ENCODE measurements around the gene FAM13B.

FAM13B gene

DNA sequence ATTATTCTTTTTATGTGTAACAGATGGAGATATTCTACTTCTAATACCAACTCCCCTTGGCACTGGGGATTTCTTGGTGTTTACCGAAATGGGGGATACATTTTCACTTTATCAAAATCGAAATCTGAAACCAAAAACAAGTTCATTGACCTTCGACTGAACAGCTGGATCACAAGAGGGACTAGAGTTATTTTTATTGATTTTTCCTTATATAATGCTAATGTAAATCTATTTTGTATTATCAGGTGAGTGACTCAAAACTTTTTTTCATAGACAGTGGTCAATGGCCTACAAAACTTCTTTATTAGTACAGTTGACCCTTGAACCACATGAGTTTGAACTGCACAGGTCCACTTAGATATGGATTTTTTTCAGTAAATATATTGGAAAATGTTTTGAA lies 133.4 kb downstream of the FAM13B start:
- no peak for DNase-seq (ENCODE audit: low read depth in 2 of 2)

DNA sequence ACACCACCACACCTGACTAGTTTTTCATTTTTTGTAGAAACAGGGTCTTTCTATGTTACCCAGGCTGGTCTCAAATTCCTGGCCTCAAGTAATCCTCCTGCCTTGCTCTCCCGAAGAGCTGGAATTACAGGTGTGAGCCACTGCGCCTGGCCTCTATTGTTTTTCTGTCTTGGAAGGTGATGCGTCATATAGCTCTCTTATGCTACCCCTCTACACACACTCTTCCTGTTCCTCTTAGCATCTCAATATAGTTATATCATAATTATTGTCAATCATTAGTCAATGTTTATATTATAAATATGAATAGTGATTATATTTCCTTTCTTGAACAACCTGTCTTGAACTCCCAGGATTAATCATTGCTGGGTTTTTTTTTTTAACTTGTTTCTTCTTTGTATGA lies 136.3 kb downstream of the FAM13B start:
- no peak for DNase-seq (ENCODE audit: low read depth in 2 of 2)

DNA sequence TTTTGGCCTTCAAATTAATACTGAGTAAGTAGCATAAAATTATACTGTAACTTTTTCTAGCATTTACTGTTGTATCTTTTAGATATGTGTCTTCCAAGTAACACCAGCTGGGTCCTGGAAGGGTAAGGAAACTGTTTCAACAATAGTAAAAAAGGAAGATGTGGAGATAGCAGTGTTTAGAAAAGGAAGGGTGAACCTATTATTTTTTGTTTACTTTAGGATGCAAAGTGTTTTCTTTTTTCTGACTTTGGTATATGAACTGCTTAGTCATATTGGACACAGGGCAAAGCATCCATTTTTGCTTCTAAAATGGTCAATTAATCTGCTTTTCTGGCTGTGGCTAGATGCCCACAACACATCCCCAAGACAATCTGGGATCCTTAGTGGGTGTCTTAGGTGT lies 138.3 kb downstream of the FAM13B start:
- no peak for DNase-seq (ENCODE audit: low read depth in 2 of 2)

DNA sequence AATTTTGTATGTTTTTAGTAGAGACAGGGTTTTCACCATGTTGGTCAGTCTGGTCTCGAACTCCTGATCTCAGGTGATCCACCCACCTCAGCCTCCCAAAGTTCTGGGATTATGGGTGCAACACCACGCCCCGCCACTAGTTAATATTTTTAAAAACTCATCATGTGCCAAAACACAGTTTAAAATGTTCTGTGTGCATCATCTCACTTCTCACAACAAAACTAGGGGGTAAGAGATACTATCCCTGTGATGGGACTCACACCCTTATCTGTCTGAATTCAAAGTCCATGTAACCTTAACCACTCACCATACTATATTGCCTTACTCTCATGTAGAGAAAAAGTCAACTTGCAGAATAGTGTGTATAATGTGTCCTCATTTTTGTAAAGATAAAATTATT lies 141.0 kb downstream of the FAM13B start:
- DNase-seq (ENCODE audit: low read depth in 2 of 2), result no peak

DNA sequence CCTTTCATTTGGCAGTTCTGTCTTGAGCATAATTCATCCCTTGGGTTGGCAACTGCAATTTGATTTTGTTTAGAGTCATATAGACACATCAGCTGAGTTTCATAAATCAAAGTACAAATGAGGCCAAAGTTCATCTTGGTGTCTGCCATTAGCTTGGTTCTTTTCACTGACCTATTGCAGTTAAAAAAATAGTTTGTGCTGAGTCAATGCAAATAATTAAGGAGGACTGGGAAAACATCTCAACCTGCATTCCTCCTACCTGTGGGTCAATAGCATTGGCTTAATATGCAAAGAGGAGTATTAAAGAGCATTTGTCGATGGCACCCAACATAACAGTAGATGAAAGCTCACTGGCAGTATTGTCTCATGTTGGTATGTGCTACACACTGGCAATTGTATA lies 142.0 kb downstream of the FAM13B start:
- no peak for DNase-seq (ENCODE audit: low read depth in 2 of 2)

DNA sequence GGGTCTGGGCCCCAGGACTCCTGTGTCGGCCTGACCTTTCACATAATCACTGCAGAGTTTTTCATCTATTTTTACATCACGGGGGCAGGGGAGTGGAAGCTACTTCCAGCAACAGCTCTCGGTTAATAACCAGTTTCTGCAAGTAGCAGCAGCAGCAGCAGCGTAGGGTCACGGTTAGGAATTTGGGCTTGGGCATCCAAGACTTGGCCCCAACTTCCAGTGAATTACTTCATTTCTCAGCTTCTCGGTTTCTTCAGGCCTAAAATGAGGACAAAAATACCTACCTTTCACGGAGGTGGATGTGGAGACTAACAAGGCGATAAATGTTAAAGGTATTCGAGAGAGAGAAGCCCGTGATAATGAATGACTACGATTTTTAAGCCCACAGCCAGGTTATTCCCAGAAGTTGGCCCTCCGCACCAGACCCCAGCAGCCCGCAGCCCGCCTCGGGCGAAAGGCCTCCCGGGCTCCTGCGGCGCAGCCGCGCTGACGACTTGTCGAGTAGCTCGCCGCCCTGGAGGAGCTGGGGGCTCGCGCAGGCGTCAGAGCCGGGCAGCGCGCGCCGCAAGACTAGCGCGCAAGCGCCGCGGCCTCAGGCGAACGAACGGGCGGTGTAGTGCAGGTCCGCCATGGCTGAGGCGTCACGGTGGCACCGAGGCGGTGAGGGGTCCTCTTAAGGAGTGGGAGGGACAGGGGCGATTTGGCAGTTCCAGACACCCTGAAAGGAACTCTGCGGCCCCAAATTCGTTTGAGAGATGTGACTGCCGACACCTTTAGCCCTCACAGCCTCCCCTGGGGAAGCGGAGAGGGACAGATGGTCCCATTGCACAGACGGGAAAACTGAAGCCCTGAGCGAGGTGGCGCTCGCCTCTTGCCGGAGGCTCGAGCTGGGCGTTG lies 143.8 kb downstream of the FAM13B start, which contains the start of gene PKD2L2:
Gene PKD2L2 (plus strand): TSS at position 595 of the 897 bp plus-strand sequence. CDS start 35 bp downstream, at position 630.
- peak; percentile 75 to 77 for DNase-seq (ENCODE audit: low read depth in 2 of 2)

DNA sequence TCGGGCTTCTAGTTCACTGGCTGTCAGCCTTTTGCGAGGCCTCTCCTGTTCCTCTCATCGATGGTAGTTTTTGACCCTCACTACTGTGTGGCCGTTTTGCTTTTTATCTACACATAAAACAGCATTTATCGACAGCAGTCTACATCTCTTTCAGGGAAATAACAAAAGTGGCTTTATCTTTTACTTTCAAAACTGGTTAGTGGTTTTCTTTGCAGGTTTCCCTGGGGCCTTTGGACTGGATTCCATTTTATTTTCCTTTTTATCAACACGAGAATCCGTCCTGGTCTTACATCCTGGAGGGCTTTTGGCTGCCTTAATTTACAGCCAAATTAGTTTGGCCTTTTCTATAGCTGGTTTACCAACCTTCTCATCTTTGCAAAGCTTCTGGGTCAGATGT lies 144.4 kb downstream of the FAM13B start:
- no peak for DNase-seq (ENCODE audit: low read depth in 2 of 2)
